GM12891 (cell line): ENCODE results near the gene TOGARAM1. TPM values are rescaled to one million over a fixed set of nuclear protein-coding genes. Genes with fewer than 3 reads are reported as not detected.

Experiments used
- DNase-seq: peaks from one replicate; pipeline ENCODE4 v3.0.0; 2011; ENCODE audit warnings: low spot score; ENCODE audit not compliant: insufficient read length
- FAIRE-seq: peaks from 2 replicates; lab custom pipeline; 2011; peaks lifted over from hg19 to GRCh38; lab: Jason Lieb, UNC
- PAX5 ChIP-seq: IDR thresholded peaks from 2 replicates; pipeline ENCODE4 v1.6.1; 2011; ENCODE audit warnings: low read length, moderate library complexity, mild to moderate bottlenecking; ENCODE audit not compliant: insufficient read depth, severe bottlenecking
- POLR2A ChIP-seq: IDR thresholded peaks from 2 replicates; pipeline ENCODE4 v1.6.1; 2011; ENCODE audit warnings: low read depth, low read length, control low read depth
- POLR2AphosphoS5 ChIP-seq: IDR thresholded peaks from 2 replicates; pipeline ENCODE4 v1.6.1; 2011; ENCODE audit warnings: low read depth, low read length, control low read depth
- POU2F2 ChIP-seq: IDR thresholded peaks from 2 replicates; pipeline ENCODE4 v1.6.1; 2011; ENCODE audit warnings: low read depth, mild to moderate bottlenecking, control low read depth, low read length, moderate library complexity
- SPI1 ChIP-seq: IDR thresholded peaks from 2 replicates; pipeline ENCODE4 v1.6.1; 2011; ENCODE audit warnings: low read depth, low read length, control low read depth
- TAF1 ChIP-seq: IDR thresholded peaks from 2 replicates; pipeline ENCODE4 v1.6.1; 2011; ENCODE audit warnings: low read depth, low read length, control low read depth
- polyA plus RNA-seq: library from polyadenylated mRNA; unstranded; fragments of >200 nt; gene quantifications from one replicate; pipeline ENCODE4 v1.2.1, GENCODE V29; 2012; ENCODE audit warnings: low read depth, missing spikeins, inconsistent platforms; ENCODE audit not compliant: missing spikeins

TOGARAM1 gene
- 3.5 TPM for polyA plus RNA-seq

GRCh38 chr14:44961554-44962333 lies at the start of gene TOGARAM1, which contains the start of gene KLHL28:
TOGARAM1 (plus strand) TSS chr14:44962190; CDS start chr14:44962422, 232 bp downstream.
KLHL28 (minus strand) TSS chr14:44961947; CDS start chr14:44945928, 16,019 bp downstream.
- peak; percentile 81; the same call in 1 of the 2 replicates for TF ChIP-seq TAF1
- no peak for TF ChIP-seq PAX5
- peak; percentile 93 for TF ChIP-seq POLR2AphosphoS5
- peak; percentile 93 for TF ChIP-seq SPI1
- TF ChIP-seq POU2F2 = no peak; the same call in 1 of the 2 replicates
- TF ChIP-seq POLR2A = peak; percentile 95
- FAIRE-seq = peak; percentile 99
- DNase-seq = peak; percentile 69

- no peak for DNase-seq
- no peak for TF ChIP-seq TAF1
- no peak for FAIRE-seq
These were observed 47.1 kb upstream of the TOGARAM1 start for GRCh38 chr14:44914849-44915248.

- DNase-seq (no peak), FAIRE-seq (no peak)
- TF ChIP-seq POU2F2 = no peak
- TF ChIP-seq PAX5 = no peak
- no peak for TF ChIP-seq POLR2A
- no peak for TF ChIP-seq POLR2AphosphoS5
- no peak for TF ChIP-seq SPI1
- TF ChIP-seq TAF1 = no peak
These were observed 33.2 kb upstream of the TOGARAM1 start for GRCh38 chr14:44928793-44929192.

GRCh38 chr14:44935155-44935554 lies 26.8 kb upstream of the TOGARAM1 start:
- no peak for FAIRE-seq
- TF ChIP-seq POU2F2 (no peak), POLR2A (no peak), TAF1 (no peak), PAX5 (no peak), SPI1 (no peak), POLR2AphosphoS5 (no peak)
- no peak for DNase-seq

- DNase-seq (no peak), FAIRE-seq (no peak)
- TF ChIP-seq POU2F2 (no peak), PAX5 (no peak), SPI1 (no peak)
These were observed 24.4 kb upstream of the TOGARAM1 start for GRCh38 chr14:44937547-44937946.

GRCh38 chr14:44940211-44940610 lies 21.8 kb upstream of the TOGARAM1 start:
- TF ChIP-seq POLR2A (no peak), SPI1 (no peak), TAF1 (no peak), POLR2AphosphoS5 (no peak), PAX5 (no peak)
- DNase-seq (no peak), FAIRE-seq (no peak)

- DNase-seq (no peak), FAIRE-seq (no peak)
- TF ChIP-seq TAF1 (no peak), POLR2AphosphoS5 (no peak), PAX5 (no peak), POLR2A (no peak)
These were observed 21.0 kb upstream of the TOGARAM1 start for GRCh38 chr14:44940944-44941343.

- TF ChIP-seq TAF1 (no peak), POU2F2 (no peak), SPI1 (no peak), PAX5 (no peak), POLR2AphosphoS5 (no peak), POLR2A (no peak)
- no peak for DNase-seq
- FAIRE-seq = no peak
These were observed 20.4 kb upstream of the TOGARAM1 start for GRCh38 chr14:44941591-44941990.

GRCh38 chr14:44942436-44942835 lies 19.6 kb upstream of the TOGARAM1 start:
- TF ChIP-seq TAF1 = no peak
- TF ChIP-seq SPI1 = no peak
- no peak for TF ChIP-seq PAX5
- TF ChIP-seq POLR2A = no peak
- no peak for TF ChIP-seq POU2F2
- no peak for TF ChIP-seq POLR2AphosphoS5
- no peak for FAIRE-seq
- DNase-seq = no peak

GRCh38 chr14:44944107-44944506 lies 17.9 kb upstream of the TOGARAM1 start:
- FAIRE-seq = no peak
- no peak for DNase-seq
- TF ChIP-seq SPI1 = no peak
- no peak for TF ChIP-seq TAF1
- no peak for TF ChIP-seq POLR2AphosphoS5
- no peak for TF ChIP-seq PAX5
- no peak for TF ChIP-seq POU2F2
- TF ChIP-seq POLR2A = no peak
